SK-N-SH treated with all-trans-retinoic acid at 6 μM for 48 hours (cell line): ENCODE measurements around the gene RADIL.

Experiments used
- ARNTL ChIP-seq: fragments of 450-650 bp; formaldehyde crosslinking; IDR thresholded peaks from 2 replicates; pipeline ENCODE4 v1.5.0; 2020; ENCODE audit warnings: low read depth, mild to moderate bottlenecking, moderate library complexity, borderline replicate concordance
- CSRNP3 ChIP-seq: fragments of 250-450 bp; sonication (Bioruptor Pico); IDR thresholded peaks from 2 replicates; pipeline ENCODE4 v1.5.1; 2021; ENCODE audit warnings: mild to moderate bottlenecking, moderate library complexity
- ESRRG ChIP-seq: fragments of 250-450 bp; sonication (Bioruptor Pico); IDR thresholded peaks from 2 replicates; pipeline ENCODE4 v1.6.1; 2021; ENCODE audit warnings: mild to moderate bottlenecking
- GLIS3 ChIP-seq: fragments of 250-450 bp; sonication (Bioruptor Pico); IDR thresholded peaks from 2 replicates; pipeline ENCODE4 v1.5.0; 2020; ENCODE audit warnings: mild to moderate bottlenecking, moderate library complexity
- RARB ChIP-seq: fragments of 250-450 bp; sonication (Bioruptor Pico); IDR thresholded peaks from 2 replicates; pipeline ENCODE4 v1.8.0; 2021; ENCODE audit warnings: mild to moderate bottlenecking, moderate library complexity
- SNAI2 ChIP-seq: fragments of 250-450 bp; sonication (Bioruptor Pico); IDR thresholded peaks from 2 replicates; pipeline ENCODE4 v1.5.0; 2020; ENCODE audit warnings: mild to moderate bottlenecking, moderate library complexity
- TOX ChIP-seq: fragments of 250-450 bp; sonication (Bioruptor Pico); IDR thresholded peaks from 2 replicates; pipeline ENCODE4 v1.8.0; 2021; ENCODE audit warnings: mild to moderate bottlenecking, moderate library complexity, borderline replicate concordance
- ZC3H10 ChIP-seq: fragments of 250-450 bp; sonication (Bioruptor Pico); IDR thresholded peaks from 2 replicates; pipeline ENCODE4 v1.5.1; 2021; ENCODE audit warnings: mild to moderate bottlenecking, moderate library complexity
- ZFP3 ChIP-seq: fragments of 250-450 bp; sonication (Bioruptor Pico); IDR thresholded peaks from 2 replicates; pipeline ENCODE4 v1.5.0; 2020; ENCODE audit warnings: mild to moderate bottlenecking, moderate library complexity
- ZFP30 ChIP-seq: fragments of 450-650 bp; formaldehyde crosslinking; IDR thresholded peaks from 2 replicates; pipeline ENCODE4 v1.5.0; 2022; ENCODE audit warnings: mild to moderate bottlenecking, moderate library complexity

GRCh38 chr7:4762121-4763055 lies 121.1 kb downstream of the RADIL start:
- TF ChIP-seq ESRRG (no peak), ZFP3 (CRISPR knock-in tag) (no peak), GLIS3 (CRISPR knock-in tag) (no peak), RARB (CRISPR knock-in tag) (no peak), CSRNP3 (no peak), TOX (CRISPR knock-in tag) (no peak), ARNTL (CRISPR knock-in tag) (no peak), ZFP30 (no peak), SNAI2 (CRISPR knock-in tag) (no peak), ZC3H10 (CRISPR knock-in tag) (no peak)
